ENCODE measurements around the gene IL13RA1. TPM values are rescaled to one million over a fixed set of nuclear protein-coding genes. Genes with fewer than 3 reads are reported as not detected.
"Not testable (repeated sequence)": the region's sequence is repeated elsewhere in the genome, so short reads cannot be mapped to it uniquely, and the experiment has no call there.

IL13RA1 gene
- total RNA-seq (2014; rRNA removed; shearing (Covaris generic)), result 67.0 and 67.5 TPM in 2 replicates
- polyA plus RNA-seq (2015; cell fraction: cytosol; rRNA removed), result 80.7 and 91.7 TPM in 2 replicates
- 24.7 and 28.7 TPM in 2 replicates for polyA plus RNA-seq (2015; cell fraction: nucleus; rRNA removed)

GRCh38 chrX:118726887-118727685 lies at the start of gene IL13RA1:
Gene IL13RA1 (plus strand): TSS chrX:118727606. CDS start chrX:118727639, 33 bp downstream.
- in situ Hi-C loops (cut with HindIII; ENCODE audit: low pct_unique_long_range_greater_than_20kb, low sequenced_read_pairs), result no loop called here

DNA sequence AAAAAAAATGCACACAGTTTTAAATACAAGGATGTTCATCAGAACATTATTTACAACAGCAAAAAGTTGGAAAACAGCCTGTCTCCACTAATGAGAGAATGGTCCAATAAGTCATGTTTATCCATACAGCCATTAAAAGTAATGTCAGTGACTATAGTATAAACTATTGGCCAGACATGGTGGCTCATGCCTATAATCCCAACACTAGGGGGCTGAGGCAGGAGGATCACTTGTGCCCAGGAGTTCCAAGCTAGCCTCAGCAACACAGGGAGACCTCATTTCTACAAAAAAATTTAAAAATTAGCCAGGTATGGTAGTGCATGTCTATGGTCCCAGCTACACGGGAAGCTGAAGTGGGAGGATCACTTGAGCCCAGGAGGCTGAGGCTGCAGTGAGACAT lies 48.1 kb upstream of the IL13RA1 start:
- in situ Hi-C loops (cut with HindIII; ENCODE audit: low pct_unique_long_range_greater_than_20kb, low sequenced_read_pairs), result no loop called here
- peak; percentile 4 for DNase-seq (ENCODE audit: low read depth, low spot score)

More at GRCh38 chrX:118726887-118727685, at the start of gene IL13RA1:
- peak; percentile 81 for DNase-seq (ENCODE audit: low read depth, low spot score)

GRCh38 chrX:118682258-118683014 lies 45.0 kb upstream of the IL13RA1 start:
- in situ Hi-C loops (cut with HindIII; ENCODE audit: low pct_unique_long_range_greater_than_20kb, low sequenced_read_pairs), result no loop called here
- no peak for DNase-seq (ENCODE audit: low read depth, low spot score)

GRCh38 chrX:118685393-118685792 lies 42.0 kb upstream of the IL13RA1 start:
- no peak for DNase-seq (ENCODE audit: low read depth, low spot score)
- in situ Hi-C loops (cut with HindIII; ENCODE audit: low pct_unique_long_range_greater_than_20kb, low sequenced_read_pairs), result no loop called here

DNA sequence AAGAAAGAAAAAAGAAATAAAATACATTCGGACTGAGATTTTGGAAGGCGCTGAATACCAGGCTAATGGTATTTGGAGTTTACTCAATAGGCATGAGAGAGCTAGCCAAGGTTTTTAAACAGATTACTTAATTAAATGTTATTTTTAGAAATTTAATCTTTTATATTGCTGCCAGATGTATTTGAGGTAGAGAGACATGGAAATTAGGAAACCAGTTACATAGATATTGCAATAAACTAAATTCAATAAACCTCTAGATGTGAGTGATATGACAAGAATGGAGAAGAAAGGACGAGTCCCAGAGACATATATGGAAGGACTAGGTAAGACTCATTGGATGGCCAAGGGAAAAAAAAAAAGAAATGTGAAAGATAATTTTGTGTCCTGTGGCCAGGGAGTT lies 38.5 kb upstream of the IL13RA1 start:
- in situ Hi-C loops (cut with HindIII; ENCODE audit: low pct_unique_long_range_greater_than_20kb, low sequenced_read_pairs), result no loop called here
- DNase-seq (ENCODE audit: low read depth, low spot score), result no peak

GRCh38 chrX:118693843-118694242 lies 33.6 kb upstream of the IL13RA1 start:
- no peak for DNase-seq (ENCODE audit: low read depth, low spot score)
- in situ Hi-C loops (cut with HindIII; ENCODE audit: low pct_unique_long_range_greater_than_20kb, low sequenced_read_pairs), result no loop called here

GRCh38 chrX:118694638-118695037 lies 32.8 kb upstream of the IL13RA1 start:
- DNase-seq (ENCODE audit: low read depth, low spot score), result no peak
- in situ Hi-C loops (cut with HindIII; ENCODE audit: low pct_unique_long_range_greater_than_20kb, low sequenced_read_pairs), result no loop called here

DNA sequence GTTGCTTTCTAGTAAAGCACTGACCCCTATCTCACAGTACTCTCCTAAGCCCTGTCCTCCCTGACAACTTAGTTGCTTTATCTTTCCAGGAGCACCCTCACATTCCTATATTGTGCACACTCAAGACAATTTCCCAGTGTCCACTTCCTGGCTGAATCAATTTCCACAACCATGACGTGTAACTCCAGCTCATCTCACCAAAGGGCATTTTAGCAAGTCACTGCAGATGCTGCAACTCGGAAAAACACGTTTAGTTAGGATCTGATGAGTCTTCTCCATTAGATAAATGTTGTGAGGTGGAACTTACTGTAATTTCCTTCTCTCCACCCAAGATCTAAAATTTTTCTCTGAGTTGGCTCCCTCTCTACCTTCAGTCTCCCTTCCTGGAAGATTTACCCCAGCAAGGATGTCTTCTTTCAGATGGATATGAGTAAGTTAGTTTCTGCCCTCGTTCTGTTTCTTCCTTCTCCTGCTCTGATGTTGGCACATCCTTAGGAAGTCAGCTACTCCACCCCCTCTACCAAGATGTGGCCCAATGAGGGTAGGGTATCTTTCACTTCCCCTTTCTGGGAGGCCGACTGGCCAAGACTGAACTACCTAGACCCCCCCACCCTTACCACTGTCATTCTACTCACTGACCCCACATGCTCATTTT lies 28.8 kb upstream of the IL13RA1 start:
- in situ Hi-C loops (cut with HindIII; ENCODE audit: low pct_unique_long_range_greater_than_20kb, low sequenced_read_pairs), result no loop called here
- DNase-seq (ENCODE audit: low read depth, low spot score), result no peak

- peak; percentile 40 for DNase-seq (ENCODE audit: low read depth, low spot score)
- in situ Hi-C loops (cut with HindIII; ENCODE audit: low pct_unique_long_range_greater_than_20kb, low sequenced_read_pairs), result no loop called here
Observed at GRCh38 chrX:118702741-118703140, 24.7 kb upstream of the IL13RA1 start.

- DNase-seq (ENCODE audit: low read depth, low spot score), result no peak
- in situ Hi-C loops (cut with HindIII; ENCODE audit: low pct_unique_long_range_greater_than_20kb, low sequenced_read_pairs), result no loop called here
Observed at GRCh38 chrX:118706681-118707080, 20.7 kb upstream of the IL13RA1 start.

DNA sequence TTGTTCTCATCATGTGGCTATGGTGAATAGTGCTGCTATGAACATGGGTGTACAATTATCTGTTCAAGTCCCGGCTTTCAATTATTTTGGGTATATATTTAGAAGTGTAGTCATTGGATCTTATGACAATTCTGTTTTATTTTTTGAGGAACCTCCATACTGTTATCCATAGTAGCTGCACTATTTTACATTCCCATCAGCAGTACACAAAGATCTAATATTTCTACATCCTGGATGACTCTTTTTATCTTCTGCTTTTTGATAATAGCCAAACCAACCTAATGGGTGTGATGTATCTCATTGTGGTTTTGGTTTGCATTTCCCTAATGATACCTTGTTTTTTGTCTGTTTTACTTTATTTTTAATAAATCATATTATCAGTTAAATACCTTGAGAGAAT lies 12.9 kb upstream of the IL13RA1 start:
- in situ Hi-C loops (cut with HindIII; ENCODE audit: low pct_unique_long_range_greater_than_20kb, low sequenced_read_pairs), result no loop called here
- DNase-seq (ENCODE audit: low read depth, low spot score), result peak; percentile 47

DNA sequence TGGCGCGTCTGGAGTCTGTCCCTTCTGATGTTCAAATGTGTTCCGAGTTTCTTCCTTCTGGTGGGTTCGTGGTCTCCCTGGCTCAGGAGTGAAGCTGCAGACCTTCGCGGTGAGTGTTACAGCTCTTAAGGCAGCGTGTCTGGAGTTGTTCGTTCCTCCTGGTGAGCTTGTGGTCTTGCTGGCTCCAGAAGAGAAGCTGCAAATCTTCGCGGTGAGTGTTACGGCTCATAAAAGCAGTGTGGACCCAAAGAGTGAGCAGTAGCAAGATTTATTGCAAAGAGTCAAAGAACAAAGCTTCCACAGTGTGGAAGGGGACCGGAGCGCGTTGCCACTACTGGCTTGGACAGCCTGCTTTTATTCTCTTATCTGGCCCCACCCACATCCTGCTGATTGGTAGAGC lies 11.5 kb upstream of the IL13RA1 start:
- DNase-seq (ENCODE audit: low read depth, low spot score); in situ Hi-C loops (cut with HindIII; ENCODE audit: low pct_unique_long_range_greater_than_20kb, low sequenced_read_pairs): not testable (repeated sequence)

- in situ Hi-C loops (cut with HindIII; ENCODE audit: low pct_unique_long_range_greater_than_20kb, low sequenced_read_pairs); DNase-seq (ENCODE audit: low read depth, low spot score): not testable (repeated sequence)
Observed at GRCh38 chrX:118716833-118717232, 10.6 kb upstream of the IL13RA1 start.

GRCh38 chrX:118717678-118718391 lies 9.6 kb upstream of the IL13RA1 start:
- no peak for DNase-seq (ENCODE audit: low read depth, low spot score)

DNA sequence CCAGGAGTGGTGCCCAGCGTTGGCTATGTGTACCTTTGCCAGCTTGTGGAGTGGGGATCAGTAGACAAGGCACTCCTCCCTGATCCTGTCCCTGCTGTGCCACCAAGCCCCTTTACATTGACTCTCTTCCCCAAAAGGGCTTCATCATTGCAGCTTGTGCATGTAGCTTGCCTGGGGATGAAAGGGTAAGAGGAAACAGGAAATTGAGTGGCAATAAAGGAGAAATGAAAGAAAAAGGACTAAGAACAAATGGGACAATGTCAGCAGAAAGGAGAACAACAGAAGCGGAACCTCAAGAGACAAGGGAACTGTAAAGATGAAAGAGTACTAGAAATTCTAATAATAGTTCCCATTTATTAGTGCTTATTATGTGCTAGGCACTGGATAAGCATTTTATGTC lies 8.7 kb upstream of the IL13RA1 start:
- in situ Hi-C loops (cut with HindIII; ENCODE audit: low pct_unique_long_range_greater_than_20kb, low sequenced_read_pairs), result no loop called here
- DNase-seq (ENCODE audit: low read depth, low spot score), result no peak

More at GRCh38 chrX:118717678-118718391, 9.6 kb upstream of the IL13RA1 start:
- in situ Hi-C loops (cut with HindIII; ENCODE audit: low pct_unique_long_range_greater_than_20kb, low sequenced_read_pairs), result no loop called here

DNA sequence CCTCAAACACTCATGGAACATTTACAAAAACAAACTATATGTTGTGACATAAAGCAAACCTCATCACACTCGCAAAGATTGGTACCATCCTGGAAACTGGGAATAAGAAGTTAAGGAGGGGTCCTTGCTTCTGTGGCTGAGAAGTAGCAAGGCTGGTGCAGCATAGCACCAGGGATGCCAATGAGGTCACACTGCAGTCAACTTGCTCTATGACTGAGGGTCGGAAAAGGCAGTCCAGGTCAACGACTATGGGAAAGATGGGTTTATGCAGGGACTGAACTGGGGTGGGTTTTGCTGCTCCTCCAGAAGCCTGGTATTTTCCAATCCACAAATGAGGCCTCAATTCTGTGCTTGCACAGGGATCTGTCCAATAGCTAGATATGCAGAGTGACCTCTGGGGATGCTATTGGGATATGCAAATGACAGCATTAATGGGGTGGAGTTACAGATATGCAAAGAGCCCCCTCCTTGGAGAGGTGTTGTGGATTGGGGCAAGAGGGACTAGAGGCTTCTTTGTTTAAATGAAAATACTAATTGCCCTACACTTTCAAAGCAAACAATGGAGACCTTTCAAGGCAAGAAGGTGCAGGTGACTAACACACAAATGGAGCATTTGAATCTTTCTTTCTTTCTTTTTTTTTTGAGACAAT lies 7.2 kb upstream of the IL13RA1 start:
- DNase-seq (ENCODE audit: low read depth, low spot score), result no peak
- in situ Hi-C loops (cut with HindIII; ENCODE audit: low pct_unique_long_range_greater_than_20kb, low sequenced_read_pairs), result no loop called here

DNA sequence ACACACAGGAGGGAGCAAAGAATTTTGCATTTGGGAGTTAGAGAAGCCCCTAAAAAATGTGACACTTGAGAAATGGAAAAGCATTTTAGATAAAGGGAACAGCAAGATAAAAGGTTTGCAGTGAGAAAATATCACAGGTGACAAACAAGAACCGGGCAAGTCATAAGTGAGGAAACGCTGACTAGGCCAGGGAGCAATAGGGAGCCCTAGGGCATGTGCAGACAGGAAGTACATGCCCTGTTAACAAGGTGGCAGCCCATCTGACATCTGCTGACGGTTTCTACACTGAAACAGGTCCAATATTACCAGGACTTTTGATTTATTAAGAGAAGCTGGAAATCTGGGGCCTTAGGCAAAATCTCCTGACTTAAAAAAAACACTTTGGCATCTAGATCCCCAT lies 4.0 kb upstream of the IL13RA1 start:
- DNase-seq (ENCODE audit: low read depth, low spot score), result no peak
- in situ Hi-C loops (cut with HindIII; ENCODE audit: low pct_unique_long_range_greater_than_20kb, low sequenced_read_pairs), result no loop called here

All from SK-MEL-5 (cell line).